K562 (cell line): Measurements from ENCODE around the gene TRNT1. TPM values are rescaled to one million over a fixed set of nuclear protein-coding genes. Genes with fewer than 3 reads are reported as not detected.

Experiments
- ATAC-seq: fragments of 200-7000 bp; cut with Tn5 transposase; 3 replicates; pipeline ENCODE4 v1.9.1; 2020; ENCODE audit warnings: moderate library complexity
- BruUV-seq: library from RNA; stranded (reverse); fragments of 400-500 nt; replicated peaks from 2 replicates; lab custom pipeline; 2021; lab: Mats Ljungman, UMichigan
- CTCF ChIA-PET: fragments of 300-600 bp; formaldehyde crosslinking; extraction: SDS; loops from one replicate; lab custom pipeline; 2021; ENCODE audit warnings: low intra/inter-chr PET ratio; lab: Yijun Ruan, JAX
- POLR2A ChIA-PET: fragments of 300-600, 350-650 bp; sonication (Branson Sonifier 250); formaldehyde crosslinking; extraction: SDS; loops from one replicate; lab custom pipeline; 2021; ENCODE audit warnings: antibody characterized with exemption, inconsistent platforms; lab: Yijun Ruan, JAX
- DNase-seq, 4 experiments: peaks; one replicate each; pipeline versions ENCODE4 v3.0.0 to v3.0.0-alpha.2; 2011 to 2018; ENCODE audit warnings: low spot score in 3 of 4, mixed read lengths in 3 of 4; ENCODE audit errors: extremely low read depth in 1 of 4
- FAIRE-seq: peaks from 2 replicates; lab custom pipeline; 2011; peaks lifted over from hg19 to GRCh38; lab: Jason Lieb, UNC
- H2AFZ ChIP-seq: 2 replicates; pipeline ENCODE4 v1.6.0; 2011; ENCODE audit warnings: low read depth, low read length, control low read depth, inconsistent platforms
- H3K27ac ChIP-seq: fragments of 200-600 bp; 3 replicates; pipeline ENCODE4 v1.8.0; 2011; ENCODE audit warnings: low read depth, mild to moderate bottlenecking, control low read depth, inconsistent platforms, low read length, moderate library complexity, mixed read lengths; ENCODE audit errors: extremely low read depth
- H3K27me3 ChIP-seq, 2 experiments: fragments of 300-600 bp in 1 of 2; 2 replicates in 1 of 2; 3 replicates in 1 of 2; pipeline versions ENCODE4 v1.6.0 to v1.8.0; 2011; ENCODE audit warnings: inconsistent platforms in 2 of 2, low read length in 2 of 2, mild to moderate bottlenecking in 1 of 2, mixed read lengths in 1 of 2, moderate library complexity in 1 of 2; ENCODE audit not compliant: control insufficient read depth in 2 of 2, insufficient read depth in 2 of 2
- H3K36me3 ChIP-seq: fragments of 300-600 bp; 3 replicates; pipeline ENCODE4 v1.8.0; 2011; ENCODE audit warnings: mild to moderate bottlenecking, low read length, inconsistent platforms; ENCODE audit not compliant: control insufficient read depth, insufficient read depth
- H3K4me1 ChIP-seq, 2 experiments: fragments of 200-600 bp in 1 of 2; replicated peaks in 1 of 2; 2 replicates in 1 of 2; 3 replicates in 1 of 2; pipeline versions ENCODE4 v1.5.1 to v1.8.0; 2011; ENCODE audit warnings: inconsistent platforms in 2 of 2, low read length in 2 of 2, mild to moderate bottlenecking in 1 of 2, mixed read lengths in 1 of 2, moderate library complexity in 1 of 2; ENCODE audit not compliant: control insufficient read depth in 2 of 2, insufficient read depth in 2 of 2
- H3K4me2 ChIP-seq: 2 replicates; pipeline ENCODE4 v1.6.1; 2011; ENCODE audit warnings: low read length, control low read depth, inconsistent platforms, mixed read lengths; ENCODE audit not compliant: insufficient read depth
- H3K4me3 ChIP-seq: fragments of 200-600 bp; sonication (generic), shearing (Covaris generic); 2 replicates; pipeline ENCODE4 v1.5.1; 2016; ENCODE audit warnings: control low read depth, inconsistent platforms
- H3K79me2 ChIP-seq: fragments of 200-600 bp; 3 replicates; pipeline ENCODE4 v1.8.0; 2011; ENCODE audit warnings: low read length, inconsistent platforms; ENCODE audit not compliant: control insufficient read depth, insufficient read depth
- H3K9ac ChIP-seq, 2 experiments: 2 replicates each; pipeline versions ENCODE4 v1.6.0 to v1.6.1; 2011; ENCODE audit warnings: low read depth in 2 of 2, low read length in 2 of 2, control low read depth in 1 of 2, inconsistent platforms in 1 of 2, mild to moderate bottlenecking in 1 of 2, mixed read lengths in 1 of 2; ENCODE audit not compliant: insufficient read depth in 1 of 2
- H3K9me1 ChIP-seq: one replicate; pipeline ENCODE4 v1.6.0; 2011; ENCODE audit warnings: inconsistent platforms, mild to moderate bottlenecking, low read length, moderate library complexity; ENCODE audit not compliant: control insufficient read depth, insufficient read depth
- H3K9me3 ChIP-seq: replicated peaks from 2 replicates; pipeline ENCODE4 v1.5.1; 2011; ENCODE audit warnings: low read depth, low read length, inconsistent platforms; ENCODE audit not compliant: control insufficient read depth, insufficient read depth
- H4K20me1 ChIP-seq: replicated peaks from 2 replicates; pipeline ENCODE4 v1.6.1; 2011; ENCODE audit warnings: low read length, inconsistent platforms, mixed read lengths; ENCODE audit not compliant: control insufficient read depth, insufficient read depth
- ADNP ChIP-seq: fragments of 200-800 bp; sonication (Bioruptor generic); IDR thresholded peaks from 2 replicates; pipeline ENCODE4 v1.6.1; 2016; ENCODE audit warnings: missing genetic modification characterization, missing compliant biosample characterization
- ETV6 ChIP-seq, 3 experiments: fragments of 150-350 bp in 1 of 3; sonication (generic) in 1 of 3; formaldehyde crosslinking in 1 of 3; IDR thresholded peaks; 2 replicates each; pipeline versions ENCODE4 v1.6.1 to v1.8.0; 2014 to 2022; ENCODE audit warnings: borderline replicate concordance in 2 of 3, low read depth in 2 of 3, antibody characterized with exemption in 1 of 3, low read length in 1 of 3, mild to moderate bottlenecking in 1 of 3, missing genetic modification reagents in 1 of 3
- JUND ChIP-seq, 2 experiments: IDR thresholded peaks; 2 replicates in 1 of 2; 3 replicates in 1 of 2; pipeline ENCODE4 v1.6.1; 2011; ENCODE audit warnings: borderline replicate concordance in 2 of 2, low read depth in 2 of 2, low read length in 2 of 2, improper control_type of control experiment in 1 of 2, missing biosample characterization in 1 of 2, missing genetic modification characterization in 1 of 2, missing genetic modification reagents in 1 of 2
- NR2C2 ChIP-seq, 2 experiments: fragments of 200-800 bp in 1 of 2; sonication (Bioruptor generic) in 1 of 2; sonication (generic) in 1 of 2; formaldehyde crosslinking in 1 of 2; IDR thresholded peaks; 2 replicates each; pipeline versions ENCODE4 v1.6.1 to v1.8.0; 2016 to 2022; ENCODE audit warnings: mild to moderate bottlenecking in 1 of 2, missing compliant biosample characterization in 1 of 2, missing genetic modification characterization in 1 of 2, missing genetic modification reagents in 1 of 2
- PPARD ChIP-seq: fragments of 250-450 bp; sonication (Bioruptor Pico); IDR thresholded peaks from 2 replicates; pipeline ENCODE4 v1.8.0; 2022; ENCODE audit warnings: inconsistent platforms, mild to moderate bottlenecking, moderate library complexity
- SMARCE1 ChIP-seq: fragments of 450-650 bp; IDR thresholded peaks from 2 replicates; pipeline ENCODE4 v1.7.1; 2016; ENCODE audit warnings: mild to moderate bottlenecking
- SRSF1 ChIP-seq: fragments of 200-400 bp; formaldehyde crosslinking; IDR thresholded peaks from 2 replicates; pipeline ENCODE4 v1.6.1; 2017; ENCODE audit warnings: mild to moderate bottlenecking, low read depth, low read length, moderate library complexity
- ZBTB8A ChIP-seq: fragments of 450-650 bp; IDR thresholded peaks from 2 replicates; pipeline ENCODE4 v1.6.1; 2018; ENCODE audit warnings: mild to moderate bottlenecking, moderate library complexity; ENCODE audit not compliant: partially characterized antibody
- WGBS: fragments of 100-300 bp; shearing (Covaris generic); methylation state at CpG from one replicate; pipeline ENCODE4 v1.1.6; 2016; ENCODE audit warnings: low coverage, mixed read lengths; ENCODE audit not compliant: insufficient coverage; ENCODE audit errors: missing lambda C conversion rate; 5-methylcytosine and 5-hydroxymethylcytosine counted together
- in situ Hi-C: fragments of 300-500 bp; cut with MboI; formaldehyde crosslinking; loops from 4 replicates; pipeline ENCODE4 v1.15.0; 2018; ENCODE audit warnings: inconsistent platforms, mixed read lengths
- intact Hi-C: fragments of 100-400 bp; cut with micrococcal nuclease; formaldehyde crosslinking; loops from 2 replicates; pipeline ENCODE4 v1.14.2; 2022
- polyA plus RNA-seq, 8 experiments: library from polyadenylated mRNA; depleted of rRNA in 4 of 8; stranded (reverse) in 5 of 8; unstranded in 3 of 8; fragments of >200 nt; fragmentation: Nextera tagmentation in 2 of 8; fragmentation: Illumina TruSeq in 1 of 8; extraction: Ambion mirVana in 2 of 8; extraction: Trizol in 1 of 8; gene quantifications; 2 replicates each; pipeline versions ENCODE4 v1.2.1 to v1.2.3, GENCODE V29; 2011 to 2014; ENCODE audit warnings: inconsistent platforms in 1 of 8, missing spikeins in 1 of 8
- total RNA-seq, 7 experiments: library from RNA; depleted of rRNA in 6 of 7; stranded (reverse); fragments of >200 nt in 6 of 7; fragmentation: Illumina TruSeq in 2 of 7; extraction: Trizol in 2 of 7; gene quantifications; 2 replicates each; pipeline versions ENCODE4 v1.2.1 to v1.2.3, GENCODE V29; 2011 to 2021; ENCODE audit warnings: low replicate concordance in 1 of 7

TRNT1 gene
- total and polyA plus RNA-seq, 9 of the 15 experiments (the other 6 are each of a cell fraction or from before 2014, with no cell fraction given): 38.1 to 58.2 (median 47.4) TPM

GRCh38 chr3:3113042-3113709 lies 13.6 kb upstream of the TRNT1 start:
- WGBS: 8% methylated on average over 4 of the region's 4 CpGs
- no peak overlapping the region for H3K9ac ChIP-seq
- H3K79me2 ChIP-seq: no peaks in the 10 kb centered on the region
- no peak for TF ChIP-seq SMARCE1
- no peak for TF ChIP-seq PPARD (CRISPR knock-in tag)
- TF ChIP-seq ADNP (tag): no peak
- TF ChIP-seq JUND (IDR thresholded peaks at IDR 0.05; ENCODE audit: borderline replicate concordance, low read depth, low read length): no peak
- TF ChIP-seq JUND (tag; IDR thresholded peaks at IDR 0.05; ENCODE audit: borderline replicate concordance, low read depth, low read length): no peak
- TF ChIP-seq ETV6 (IDR thresholded peaks at IDR 0.05; ENCODE audit: borderline replicate concordance in 1 of 2, low read depth in 2 of 2, low read length in 1 of 2): no peak
- TF ChIP-seq ETV6 (CRISPR knock-in tag; IDR thresholded peaks at IDR 0.05; ENCODE audit: borderline replicate concordance): no peak
- TF ChIP-seq NR2C2 (CRISPR knock-in tag; IDR thresholded peaks at IDR 0.05): no peak
- no peak for TF ChIP-seq NR2C2 (tag; IDR thresholded peaks at IDR 0.05)
- no peak for TF ChIP-seq SRSF1
- no peak for TF ChIP-seq ZBTB8A
- CTCF ChIA-PET: no interaction called here
- DNase-seq (no peak), ATAC-seq (no peak), FAIRE-seq (no peak)
- in situ Hi-C loops (no loop called here), intact Hi-C loops (no loop called here)
- POLR2A ChIA-PET: interaction anchor here (0.5 kb wide), 1 partner anchor 10 kb away, joined by 3 read pairs; no protein-coding TSS in a partner anchor
- H3K9me3 ChIP-seq: no peaks in the 10 kb centered on the region
- H3K27me3 ChIP-seq: peaks cover 8% of the 10 kb centered on the region in 2 experiments; a peak in 4 of 5 replicates
- H2AFZ ChIP-seq: no peak overlapping the region
- peaks cover 0 to 7% of the 10 kb centered on the region in 2 experiments; a peak in 2 of 5 replicates for H3K4me1 ChIP-seq
- no peak overlapping the region for H3K27ac ChIP-seq
- no TSS peak for BruUV-seq
- H3K4me2 ChIP-seq: no peak overlapping the region
- H3K36me3 ChIP-seq: no peaks in the 10 kb centered on the region
- H4K20me1 ChIP-seq: no peaks in the 10 kb centered on the region
- H3K9me1 ChIP-seq: no peaks in the 10 kb centered on the region
- no peak overlapping the region for H3K4me3 ChIP-seq
